Suprapubic skin (tissue), 4 donors: ENCODE data around the gene PCDHB11. TPM values are rescaled to one million over a fixed set of nuclear protein-coding genes. Genes with fewer than 3 reads are reported as not detected.
"Not testable (repeated sequence)": the region's sequence is repeated elsewhere in the genome, so short reads cannot be mapped to it uniquely, and the experiment has no call there.

Experiments used
- DNase-seq, 2 donors: peaks; one replicate each; pipeline ENCODE4 v3.0.0-alpha.2; 2019; ENCODE audit warnings: low spot score in 2 of 2
- H3K27ac ChIP-seq: fragments of 200-600 bp; sonication (generic); one replicate; pipeline ENCODE4 v1.5.1; 2019
- H3K27me3 ChIP-seq: fragments of 200-600 bp; sonication (generic); one replicate; pipeline ENCODE4 v1.5.1; 2019
- H3K36me3 ChIP-seq: fragments of 200-600 bp; sonication (generic); one replicate; pipeline ENCODE4 v1.5.1; 2019
- H3K4me1 ChIP-seq: fragments of 200-600 bp; sonication (generic); one replicate; pipeline ENCODE4 v1.5.1; 2019
- H3K4me3 ChIP-seq: fragments of 200-600 bp; sonication (generic); one replicate; pipeline ENCODE4 v1.5.1; 2019; ENCODE audit warnings: mild to moderate bottlenecking
- H3K9me3 ChIP-seq: fragments of 200-600 bp; sonication (generic); one replicate; pipeline ENCODE4 v1.5.1; 2019
- CTCF ChIP-seq, 2 donors: fragments of 200-600 bp in 1 of 2; fragments of 450-650 bp in 1 of 2; sonication (generic) in 1 of 2; IDR thresholded peaks; one replicate each; pipeline ENCODE4 v1.5.1; 2016 to 2019; ENCODE audit warnings: antibody characterized with exemption in 2 of 2, mild to moderate bottlenecking in 1 of 2, moderate library complexity in 1 of 2
- EP300 ChIP-seq: sonication (generic); formaldehyde crosslinking; IDR thresholded peaks from one replicate; pipeline ENCODE4 v1.6.1; 2017; ENCODE audit warnings: antibody characterized with exemption
- POLR2A ChIP-seq, 2 donors: fragments of 450-650 bp; IDR thresholded peaks; one replicate each; pipeline ENCODE4 v1.6.1; 2017; ENCODE audit warnings: antibody characterized with exemption in 2 of 2, mild to moderate bottlenecking in 2 of 2, moderate library complexity in 2 of 2
- POLR2AphosphoS5 ChIP-seq, 3 donors: sonication (generic); formaldehyde crosslinking; IDR thresholded peaks; one replicate each; pipeline ENCODE4 v1.6.1; 2017; ENCODE audit warnings: antibody characterized with exemption in 3 of 3
- WGBS: methylation state at CpG from one replicate; pipeline ENCODE4 v1.1.5; 2018; 5-methylcytosine and 5-hydroxymethylcytosine counted together
- total RNA-seq, 4 donors: library from RNA; depleted of rRNA; stranded (reverse); fragments of >200 nt; gene quantifications; one replicate each; pipeline ENCODE4 v1.1.0, GENCODE V29; 2016

PCDHB11 gene
- total RNA-seq, 4 donors from 2014 or later = 0.98 to 2.8 (median 1.2) TPM

- Histone ChIP-seq H3K27ac (no peak overlapping the region), H3K4me1 (no peaks in the 10 kb centered on the region), H3K27me3 (peaks cover 19% of the 10 kb centered on the region), H3K4me3 (no peak overlapping the region), H3K36me3 (no peaks in the 10 kb centered on the region), H3K9me3 (peaks cover 28% of the 10 kb centered on the region)
- no peak for DNase-seq
- TF ChIP-seq EP300 (no peak), POLR2A (IDR thresholded peaks at IDR 0.05) (no peak), POLR2AphosphoS5 (IDR thresholded peaks at IDR 0.05) (no peak), CTCF (IDR thresholded peaks at IDR 0.05) (no peak)
- 62% methylated on average over 1 of the region's 1 CpG for WGBS
Observed at GRCh38 chr5:141180313-141180712, 19.1 kb upstream of the PCDHB11 start.

- Histone ChIP-seq H3K27me3 (peaks cover 12% of the 10 kb centered on the region), H3K36me3 (no peaks in the 10 kb centered on the region)
Observed at GRCh38 chr5:141182248-141182647, 17.2 kb upstream of the PCDHB11 start, which contains the start of gene PCDHB16. TSS of gene PCDHB16 (plus strand) at chr5:141182387. CDS start at chr5:141182560, 173 bp downstream.

DNA sequence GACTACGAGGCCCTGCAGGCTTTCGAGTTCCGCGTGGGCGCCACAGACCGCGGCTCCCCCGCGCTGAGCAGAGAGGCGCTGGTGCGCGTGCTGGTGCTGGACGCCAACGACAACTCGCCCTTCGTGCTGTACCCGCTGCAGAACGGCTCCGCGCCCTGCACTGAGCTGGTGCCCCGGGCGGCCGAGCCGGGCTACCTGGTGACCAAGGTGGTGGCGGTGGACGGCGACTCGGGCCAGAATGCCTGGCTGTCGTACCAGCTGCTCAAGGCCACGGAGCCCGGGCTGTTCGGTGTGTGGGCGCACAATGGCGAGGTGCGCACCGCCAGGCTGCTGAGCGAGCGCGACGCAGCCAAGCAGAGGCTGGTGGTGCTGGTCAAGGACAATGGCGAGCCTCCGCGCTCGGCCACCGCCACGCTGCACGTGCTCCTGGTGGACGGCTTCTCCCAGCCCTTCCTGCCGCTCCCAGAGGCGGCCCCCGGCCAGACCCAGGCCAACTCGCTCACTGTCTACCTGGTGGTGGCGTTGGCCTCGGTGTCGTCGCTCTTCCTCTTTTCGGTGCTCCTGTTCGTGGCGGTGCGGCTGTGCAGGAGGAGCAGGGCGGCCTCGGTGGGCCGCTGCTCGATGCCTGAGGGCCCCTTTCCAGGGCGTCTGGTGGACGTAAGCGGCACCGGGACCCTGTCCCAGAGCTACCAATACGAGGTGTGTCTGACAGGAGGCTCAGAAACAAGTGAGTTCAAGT is 15.1 kb upstream of the PCDHB11 start:
- H3K4me1 ChIP-seq, H3K27me3 ChIP-seq, H3K4me3 ChIP-seq, DNase-seq, H3K36me3 ChIP-seq, H3K27ac ChIP-seq: not testable (repeated sequence)
- 50% methylated on average over 4 of the region's 69 CpGs for WGBS
- H3K9me3 ChIP-seq = peaks cover 25% of the 10 kb centered on the region

More at GRCh38 chr5:141182248-141182647, 17.2 kb upstream of the PCDHB11 start, which contains the start of gene PCDHB16:
- 14% methylated on average over 13 of the region's 13 CpGs for WGBS
- H3K4me3 ChIP-seq = peak within 1 kb of the TSS; percentile 38
- no peak for DNase-seq
- TF ChIP-seq POLR2AphosphoS5 (IDR thresholded peaks at IDR 0.05) (no peak), POLR2A (IDR thresholded peaks at IDR 0.05) (no peak), CTCF (IDR thresholded peaks at IDR 0.05) (no peak), EP300 (no peak)
- peaks cover 25% of the 10 kb centered on the region for H3K9me3 ChIP-seq
- no peaks in the 10 kb centered on the region for H3K4me1 ChIP-seq
- no peak within 1 kb of the TSS for H3K27ac ChIP-seq

DNA sequence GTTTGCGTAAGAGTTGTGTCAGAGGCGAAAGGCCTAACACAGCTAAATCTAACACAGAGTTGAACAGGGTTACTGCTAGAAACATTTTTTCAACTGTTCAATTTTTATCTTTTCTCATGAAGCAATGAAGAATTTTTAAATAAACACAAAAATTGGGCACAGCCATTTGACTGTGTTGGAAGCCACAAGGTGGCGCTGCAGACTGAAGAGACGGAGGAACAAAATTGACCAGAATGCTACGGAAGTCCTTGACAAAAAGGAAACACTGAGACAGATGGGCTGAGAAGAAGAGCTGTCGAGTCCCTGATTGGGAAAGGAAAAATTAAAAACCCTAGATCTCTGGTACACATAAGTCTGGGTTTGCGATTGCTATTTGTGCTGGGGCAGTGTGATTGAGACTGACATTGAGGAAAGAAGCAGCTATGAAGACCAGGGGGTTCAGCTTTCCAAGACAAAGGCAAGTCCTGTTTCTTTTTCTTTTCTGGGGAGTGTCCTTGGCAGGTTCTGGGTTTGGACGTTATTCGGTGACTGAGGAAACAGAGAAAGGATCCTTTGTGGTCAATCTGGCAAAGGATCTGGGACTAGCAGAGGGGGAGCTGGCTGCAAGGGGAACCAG is 12.4 kb upstream of the PCDHB11 start, which contains the start of gene PCDHB9:
PCDHB9 (plus strand) TSS at position 265 of the 616 bp plus-strand sequence; CDS start at position 423, 158 bp downstream.
- Histone ChIP-seq H3K27ac (no peak within 1 kb of the TSS), H3K9me3 (peaks cover 22% of the 10 kb centered on the region), H3K4me3 (no peak within 1 kb of the TSS), H3K4me1 (no peaks in the 10 kb centered on the region), H3K27me3 (no peaks in the 10 kb centered on the region), H3K36me3 (no peaks in the 10 kb centered on the region)
- 16% methylated on average over 9 of the region's 9 CpGs for WGBS
- no peak for TF ChIP-seq POLR2A (IDR thresholded peaks at IDR 0.05)
- DNase-seq = no peak

DNA sequence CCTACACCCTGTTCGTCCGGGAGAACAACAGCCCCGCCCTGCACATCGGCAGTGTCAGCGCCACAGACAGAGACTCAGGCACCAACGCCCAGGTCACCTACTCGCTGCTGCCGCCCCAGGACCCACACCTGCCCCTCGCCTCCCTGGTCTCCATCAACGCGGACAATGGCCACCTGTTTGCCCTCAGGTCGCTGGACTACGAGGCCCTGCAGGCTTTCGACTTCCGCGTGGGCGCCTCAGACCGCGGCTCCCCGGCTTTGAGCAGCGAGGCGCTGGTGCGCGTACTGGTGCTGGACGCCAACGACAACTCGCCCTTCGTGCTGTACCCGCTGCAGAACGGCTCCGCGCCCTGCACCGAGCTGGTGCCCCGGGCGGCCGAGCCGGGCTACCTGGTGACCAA is 10.7 kb upstream of the PCDHB11 start:
- DNase-seq, H3K4me3 ChIP-seq, H3K27me3 ChIP-seq, H3K36me3 ChIP-seq, H3K27ac ChIP-seq, H3K4me1 ChIP-seq: not testable (repeated sequence)
- WGBS = 31% methylated on average over 10 of the region's 37 CpGs
- peaks cover 22% of the 10 kb centered on the region for H3K9me3 ChIP-seq

DNA sequence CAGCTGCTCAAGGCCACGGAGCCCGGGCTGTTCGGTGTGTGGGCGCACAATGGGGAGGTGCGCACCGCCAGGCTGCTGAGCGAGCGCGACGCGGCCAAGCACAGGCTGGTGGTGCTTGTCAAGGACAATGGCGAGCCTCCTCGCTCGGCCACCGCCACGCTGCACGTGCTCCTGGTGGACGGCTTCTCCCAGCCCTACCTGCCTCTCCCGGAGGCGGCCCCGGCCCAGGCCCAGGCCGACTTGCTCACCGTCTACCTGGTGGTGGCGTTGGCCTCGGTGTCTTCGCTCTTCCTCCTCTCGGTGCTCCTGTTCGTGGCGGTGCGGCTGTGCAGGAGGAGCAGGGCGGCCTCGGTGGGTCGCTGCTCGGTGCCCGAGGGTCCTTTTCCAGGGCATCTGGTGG is 10.3 kb upstream of the PCDHB11 start:
- WGBS = no CpG with 5 or more reads among the region's 35 CpGs
- not testable (repeated sequence) for H3K36me3 ChIP-seq, H3K4me3 ChIP-seq, H3K27me3 ChIP-seq, H3K27ac ChIP-seq, H3K4me1 ChIP-seq, DNase-seq
- H3K9me3 ChIP-seq = peaks cover 22% of the 10 kb centered on the region

DNA sequence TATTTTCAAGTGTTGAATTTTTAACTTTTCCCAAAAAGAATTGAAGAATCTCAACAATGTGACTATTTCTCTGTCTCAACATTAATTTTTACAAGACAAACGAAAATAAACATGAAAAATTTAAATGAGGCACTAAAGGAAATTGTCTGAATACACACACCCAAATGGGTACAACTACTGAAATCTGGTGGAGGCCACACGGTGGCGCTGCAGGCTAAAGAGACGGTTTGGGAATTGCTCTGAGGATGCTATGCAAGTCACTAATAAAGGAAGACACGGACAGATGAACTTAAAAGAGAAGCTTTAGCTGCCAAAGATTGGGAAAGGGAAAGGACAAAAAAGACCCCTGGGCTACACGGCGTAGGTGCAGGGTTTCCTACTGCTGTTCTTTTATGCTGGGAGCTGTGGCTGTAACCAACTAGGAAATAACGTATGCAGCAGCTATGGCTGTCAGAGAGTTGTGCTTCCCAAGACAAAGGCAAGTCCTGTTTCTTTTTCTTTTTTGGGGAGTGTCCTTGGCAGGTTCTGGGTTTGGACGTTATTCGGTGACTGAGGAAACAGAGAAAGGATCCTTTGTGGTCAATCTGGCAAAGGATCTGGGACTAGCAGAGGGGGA is 7.2 kb upstream of the PCDHB11 start, which contains the start of gene PCDHB10:
PCDHB10 (plus strand) TSS at position 244 of the 616 bp plus-strand sequence; CDS start at position 444, 200 bp downstream.
- no peak for DNase-seq
- H3K27me3 ChIP-seq = no peaks in the 10 kb centered on the region
- H3K27ac ChIP-seq = no peak within 1 kb of the TSS
- no peaks in the 10 kb centered on the region for H3K36me3 ChIP-seq
- peaks cover 7% of the 10 kb centered on the region for H3K9me3 ChIP-seq
- WGBS = 11% methylated on average over 10 of the region's 10 CpGs
- TF ChIP-seq CTCF (IDR thresholded peaks at IDR 0.05) = no peak
- TF ChIP-seq POLR2AphosphoS5 (IDR thresholded peaks at IDR 0.05) = no peak
- no peak for TF ChIP-seq POLR2A (IDR thresholded peaks at IDR 0.05)
- no peak for TF ChIP-seq EP300
- H3K4me1 ChIP-seq = no peaks in the 10 kb centered on the region
- H3K4me3 ChIP-seq = no peak within 1 kb of the TSS

- H3K4me1 ChIP-seq, H3K27me3 ChIP-seq, H3K36me3 ChIP-seq, H3K9me3 ChIP-seq, DNase-seq, H3K27ac ChIP-seq, H3K4me3 ChIP-seq: not testable (repeated sequence)
- WGBS = 42% methylated on average over 16 of the region's 37 CpGs
Observed at GRCh38 chr5:141194332-141194731, 5.1 kb upstream of the PCDHB11 start.
